PC-9 (cell line): ENCODE measurements around the gene TIGAR. TPM values are rescaled to one million over a fixed set of nuclear protein-coding genes. Genes with fewer than 3 reads are reported as not detected.

Experiments used
- BruUV-seq: library from RNA; stranded (reverse); fragments of 400-500 nt; replicated peaks from 2 replicates; lab custom pipeline; 2021; lab: Mats Ljungman, UMichigan
- CTCF ChIA-PET: fragments of 300-600 bp; sonication (Branson Sonifier 250); formaldehyde crosslinking; loops from one replicate; lab custom pipeline; 2022; ENCODE audit warnings: antibody characterized with exemption; lab: Charles Lee
- POLR2A ChIA-PET: fragments of 300-600 bp; sonication (Branson Sonifier 250); formaldehyde crosslinking; loops from one replicate; lab custom pipeline; 2022; ENCODE audit warnings: antibody characterized with exemption; ENCODE audit not compliant: unreplicated experiment; lab: Charles Lee
- DNase-seq, 2 experiments: peaks; one replicate each; pipeline versions ENCODE4 v3.0.0 to v3.0.0-alpha.2; 2015 to 2022; ENCODE audit warnings: mixed read lengths in 1 of 2
- H2AFZ ChIP-seq: fragments of 200-600 bp; sonication (generic); 2 replicates; pipeline ENCODE4 v1.8.1; 2017; ENCODE audit warnings: antibody characterized with exemption
- H3F3A ChIP-seq: fragments of 200-600 bp; sonication (generic); 2 replicates; pipeline ENCODE4 v1.8.1; 2017; ENCODE audit warnings: antibody characterized with exemption, mild to moderate bottlenecking, low read depth; ENCODE audit not compliant: insufficient read depth
- H3K27ac ChIP-seq: fragments of 200-600 bp; sonication (generic); 2 replicates; pipeline ENCODE4 v1.6.1; 2016; ENCODE audit warnings: mixed run types
- H3K27me3 ChIP-seq: fragments of 200-600 bp; sonication (generic); 2 replicates; pipeline ENCODE4 v1.6.1; 2016; ENCODE audit warnings: low read depth, mixed run types; ENCODE audit not compliant: insufficient read depth
- H3K36me3 ChIP-seq: fragments of 200-600 bp; sonication (generic); 2 replicates; pipeline ENCODE4 v1.6.1; 2016; ENCODE audit warnings: low read depth, mixed run types
- H3K4me1 ChIP-seq: fragments of 200-600 bp; sonication (generic); replicated peaks from 2 replicates; pipeline ENCODE4 v1.6.1; 2016; ENCODE audit warnings: mixed run types; ENCODE audit not compliant: insufficient read depth
- H3K4me2 ChIP-seq: fragments of 200-600 bp; sonication (generic); 2 replicates; pipeline ENCODE4 v1.6.1; 2017; ENCODE audit warnings: mixed run types
- H3K4me3 ChIP-seq: fragments of 200-600 bp; sonication (generic); 2 replicates; pipeline ENCODE4 v1.6.1; 2016; ENCODE audit warnings: mixed run types
- H3K79me2 ChIP-seq: fragments of 200-600 bp; sonication (generic); 2 replicates; pipeline ENCODE4 v1.6.1; 2017; ENCODE audit warnings: low read depth, mixed run types
- H3K9me2 ChIP-seq: fragments of 200-600 bp; sonication (generic); 2 replicates; pipeline ENCODE4 v1.8.1; 2017; ENCODE audit warnings: mild to moderate bottlenecking; ENCODE audit not compliant: insufficient read depth
- H3K9me3 ChIP-seq: fragments of 200-600 bp; sonication (generic); 2 replicates; pipeline ENCODE4 v1.8.1; 2016; ENCODE audit warnings: low read depth; ENCODE audit not compliant: insufficient read depth
- H4K20me1 ChIP-seq: fragments of 200-600 bp; sonication (generic); 2 replicates; pipeline ENCODE4 v1.8.1; 2017; ENCODE audit not compliant: insufficient read depth
- CTCF ChIP-seq: fragments of 200-600 bp; sonication (generic); conservative IDR thresholded peaks from 2 replicates; pipeline ENCODE4 v1.6.1; 2017; ENCODE audit warnings: mixed run types, antibody characterized with exemption, mild to moderate bottlenecking, moderate library complexity
- EZH2 ChIP-seq: fragments of 200-600 bp; sonication (generic); IDR thresholded peaks from 2 replicates; pipeline ENCODE4 v1.8.0; 2017; ENCODE audit warnings: antibody characterized with exemption, low read depth
- intact Hi-C: fragments of 100-400 bp; cut with micrococcal nuclease; formaldehyde crosslinking; loops from one replicate; pipeline ENCODE4 v1.10.0; 2022; ENCODE audit not compliant: unreplicated experiment
- total RNA-seq: library from RNA; stranded (reverse); gene quantifications from 2 replicates; pipeline ENCODE4 v1.2.3, GENCODE V29; 2021

Gene TIGAR
- total RNA-seq, 1 experiment from 2014 or later, result 13.2 TPM

DNA sequence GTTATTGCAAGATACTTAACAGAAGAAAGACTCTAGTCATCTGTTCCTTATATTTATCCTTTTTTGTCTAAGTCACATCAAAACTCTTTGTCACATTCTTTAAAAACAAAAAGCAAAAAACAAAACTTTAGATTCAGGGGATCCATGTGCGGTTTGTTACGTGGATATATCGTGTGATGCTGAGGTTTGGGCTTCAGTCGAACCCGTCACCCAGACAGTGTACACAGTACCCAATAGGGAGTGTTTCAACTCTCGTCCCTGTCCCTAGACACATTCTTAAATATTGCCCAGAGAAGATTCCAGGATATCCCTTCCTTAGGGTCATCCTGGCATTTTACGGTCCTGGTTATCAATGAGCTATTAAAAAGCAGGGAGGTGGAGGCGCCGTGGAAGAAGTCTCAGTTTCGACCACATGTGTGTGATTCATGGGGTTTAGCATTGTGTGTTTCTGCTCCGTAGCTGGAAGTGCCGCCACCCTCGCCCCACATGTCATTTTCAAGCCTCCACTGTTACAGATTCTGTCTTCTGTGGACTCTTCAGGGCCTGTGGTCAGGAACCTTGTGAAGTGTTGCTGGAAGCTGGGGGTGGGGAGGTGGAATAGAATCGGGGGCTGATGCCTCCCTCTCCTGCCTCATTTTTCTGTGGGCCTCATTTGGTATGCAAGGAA is 27.6 kb upstream of the TIGAR start:
- Histone ChIP-seq H3K9me3 (no peaks in the 10 kb centered on the region; the same call in 1 of the 2 replicates), H3K36me3 (no peaks in the 10 kb centered on the region), H3K9me2 (no peaks in the 10 kb centered on the region), H3K79me2 (no peaks in the 10 kb centered on the region), H3K4me2 (no peak overlapping the region), H3F3A (no peaks in the 10 kb centered on the region), H4K20me1 (no peaks in the 10 kb centered on the region), H3K27ac (no peak overlapping the region), H3K27me3 (peaks cover 99% of the 10 kb centered on the region), H2AFZ (no peak overlapping the region), H3K4me3 (no peak overlapping the region), H3K4me1 (no peaks in the 10 kb centered on the region)
- CTCF ChIA-PET, result no interaction called here
- POLR2A ChIA-PET, result no interaction called here
- no TSS peak for BruUV-seq
- TF ChIP-seq EZH2 (no peak), CTCF (no peak)
- intact Hi-C loops, result no loop called here
- DNase-seq, result no peak

GRCh38 chr12:4293966-4294505 is 27.0 kb upstream of the TIGAR start:
- TF ChIP-seq EZH2, result no peak
- no peak for TF ChIP-seq CTCF
- peaks cover 99% of the 10 kb centered on the region for H3K27me3 ChIP-seq
- H3F3A ChIP-seq, result no peaks in the 10 kb centered on the region
- no TSS peak for BruUV-seq
- H4K20me1 ChIP-seq, result no peaks in the 10 kb centered on the region
- ChIA-PET POLR2A (no interaction called here), CTCF (no interaction called here)
- no peak overlapping the region for H3K4me3 ChIP-seq
- H3K36me3 ChIP-seq, result no peaks in the 10 kb centered on the region
- no peak overlapping the region for H2AFZ ChIP-seq
- no peaks in the 10 kb centered on the region for H3K4me1 ChIP-seq
- no peaks in the 10 kb centered on the region for H3K9me2 ChIP-seq
- intact Hi-C loops, result no loop called here
- no peak overlapping the region for H3K27ac ChIP-seq
- H3K79me2 ChIP-seq, result no peaks in the 10 kb centered on the region
- H3K4me2 ChIP-seq, result no peak overlapping the region
- no peaks in the 10 kb centered on the region; the same call in 1 of the 2 replicates for H3K9me3 ChIP-seq
- DNase-seq, result no peak

- Histone ChIP-seq H2AFZ (no peak overlapping the region), H4K20me1 (no peaks in the 10 kb centered on the region), H3K4me3 (no peak overlapping the region), H3K79me2 (no peaks in the 10 kb centered on the region), H3K9me2 (no peaks in the 10 kb centered on the region), H3K36me3 (no peaks in the 10 kb centered on the region), H3F3A (no peaks in the 10 kb centered on the region), H3K4me1 (no peaks in the 10 kb centered on the region), H3K4me2 (no peak overlapping the region), H3K27ac (no peak overlapping the region), H3K9me3 (no peaks in the 10 kb centered on the region; the same call in 1 of the 2 replicates), H3K27me3 (peaks cover 99% of the 10 kb centered on the region)
- intact Hi-C loops, result no loop called here
- POLR2A ChIA-PET, result no interaction called here
- DNase-seq, result no peak
- no TSS peak for BruUV-seq
- TF ChIP-seq CTCF (no peak), EZH2 (no peak)
- CTCF ChIA-PET, result no interaction called here
Measured at GRCh38 chr12:4296751-4297150, 24.3 kb upstream of the TIGAR start.
